RCC 7860 (cell line): ENCODE results near the gene OR2AT4.
A peak's percentile ranks its signal among the peaks of the same experiment; 100 is the strongest.
"Not testable (repeated sequence)": the region's sequence is repeated elsewhere in the genome, so short reads cannot be mapped to it uniquely, and the experiment has no call there.

Experiments used
- DNase-seq: peaks from one replicate; pipeline ENCODE4 v3.0.0-alpha.2; 2015; ENCODE audit warnings: low spot score
- FAIRE-seq: peaks from 2 replicates; lab custom pipeline; 2012; peaks lifted over from hg19 to GRCh38; lab: Jason Lieb, UNC

OR2AT4 gene

DNA sequence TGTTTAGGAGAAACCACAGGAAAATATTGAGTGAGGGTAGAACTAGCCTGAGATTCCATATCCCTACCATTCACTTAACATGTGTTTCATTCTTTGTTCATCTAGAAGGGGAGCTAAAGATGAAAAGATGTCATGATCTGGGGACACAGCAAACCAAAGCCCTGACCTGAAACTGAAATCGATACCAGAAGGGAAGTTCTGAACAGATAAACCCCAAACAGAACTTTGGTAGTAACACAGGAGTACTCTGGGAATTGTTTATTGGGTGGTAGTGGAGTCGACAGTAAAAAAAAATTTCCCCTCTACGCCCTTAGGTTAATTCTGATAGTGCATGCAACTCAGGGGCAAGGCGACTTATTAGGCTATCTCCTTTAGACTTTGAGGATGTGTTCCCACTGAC is 27.2 kb downstream of the OR2AT4 start:
- no peak for FAIRE-seq
- no peak for DNase-seq

DNA sequence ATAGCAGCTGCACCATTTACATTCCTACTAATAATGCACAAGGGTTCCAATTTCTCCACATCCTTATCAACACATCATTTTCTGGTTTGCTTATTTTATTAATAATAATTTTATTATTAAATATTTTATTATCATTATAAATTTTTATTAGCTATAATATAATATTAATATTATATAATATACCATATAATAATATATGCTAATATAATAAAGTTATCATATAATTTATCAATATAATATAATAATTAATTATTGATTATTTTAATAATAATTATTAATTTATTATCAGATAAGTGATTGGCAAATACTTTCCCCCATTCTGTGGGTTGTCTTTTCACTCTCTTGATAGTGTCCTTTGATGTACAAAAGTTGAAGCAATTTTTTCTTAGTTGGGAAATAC is 27.7 kb downstream of the OR2AT4 start:
- peak; percentile 84 for FAIRE-seq
- no peak for DNase-seq

GRCh38 chr11:75068559-75068958 is 28.1 kb downstream of the OR2AT4 start:
- FAIRE-seq (no peak), DNase-seq (no peak)

DNA sequence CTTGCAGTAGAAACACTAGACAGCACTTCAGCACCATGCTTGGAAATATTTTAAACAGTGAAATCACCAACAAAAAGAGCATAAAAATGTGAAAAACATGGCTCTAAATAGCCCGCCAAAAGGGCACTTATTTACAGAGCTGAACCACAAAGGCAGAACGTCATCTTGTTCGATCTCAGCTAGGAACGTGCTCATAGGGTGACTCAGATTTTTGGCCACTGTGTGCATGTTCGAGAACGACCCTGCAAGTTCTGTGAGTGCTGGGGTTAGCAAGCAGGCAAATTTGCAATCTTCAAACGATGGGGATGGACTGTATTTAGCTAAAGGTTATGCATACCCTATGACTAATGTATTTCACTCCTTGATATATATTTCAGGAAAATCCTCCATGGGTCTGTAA is 30.6 kb downstream of the OR2AT4 start:
- DNase-seq, result no peak
- FAIRE-seq, result no peak

GRCh38 chr11:75063741-75064314 is 32.8 kb downstream of the OR2AT4 start:
- FAIRE-seq (no peak), DNase-seq (no peak)

GRCh38 chr11:75059299-75059698 is 37.4 kb downstream of the OR2AT4 start:
- no peak for DNase-seq

GRCh38 chr11:75056814-75057213 is 39.9 kb downstream of the OR2AT4 start:
- DNase-seq, result no peak
- no peak for FAIRE-seq

More at GRCh38 chr11:75059299-75059698, 37.4 kb downstream of the OR2AT4 start:
- FAIRE-seq, result no peak

- FAIRE-seq (no peak), DNase-seq (no peak)
Observed at GRCh38 chr11:75055511-75055910, 41.2 kb downstream of the OR2AT4 start.

DNA sequence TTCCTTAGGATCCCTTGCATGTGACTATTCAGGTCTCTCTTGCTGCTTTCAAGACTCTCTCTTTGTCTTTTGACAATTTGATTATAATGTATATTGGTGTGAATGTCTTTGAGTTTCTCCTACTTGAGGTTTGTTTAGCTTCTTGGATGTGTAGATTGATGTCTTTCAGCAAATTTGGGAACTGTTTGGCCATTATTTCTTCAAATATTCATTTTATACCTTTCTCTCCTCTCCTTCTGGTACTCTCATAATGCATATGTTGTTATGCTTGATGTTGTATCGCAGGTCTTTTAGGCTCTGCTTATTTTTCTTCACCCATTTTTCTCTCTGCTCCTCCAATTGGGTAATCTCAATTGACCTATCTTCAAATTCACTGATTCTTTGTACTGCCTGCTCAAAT is 44.2 kb downstream of the OR2AT4 start:
- no peak for DNase-seq
- no peak for FAIRE-seq

GRCh38 chr11:75051043-75051442 is 45.6 kb downstream of the OR2AT4 start:
- peak; percentile 26 for DNase-seq
- no peak for FAIRE-seq

- no peak for FAIRE-seq
- no peak for DNase-seq
Observed at GRCh38 chr11:75050516-75050915, 46.2 kb downstream of the OR2AT4 start.

DNA sequence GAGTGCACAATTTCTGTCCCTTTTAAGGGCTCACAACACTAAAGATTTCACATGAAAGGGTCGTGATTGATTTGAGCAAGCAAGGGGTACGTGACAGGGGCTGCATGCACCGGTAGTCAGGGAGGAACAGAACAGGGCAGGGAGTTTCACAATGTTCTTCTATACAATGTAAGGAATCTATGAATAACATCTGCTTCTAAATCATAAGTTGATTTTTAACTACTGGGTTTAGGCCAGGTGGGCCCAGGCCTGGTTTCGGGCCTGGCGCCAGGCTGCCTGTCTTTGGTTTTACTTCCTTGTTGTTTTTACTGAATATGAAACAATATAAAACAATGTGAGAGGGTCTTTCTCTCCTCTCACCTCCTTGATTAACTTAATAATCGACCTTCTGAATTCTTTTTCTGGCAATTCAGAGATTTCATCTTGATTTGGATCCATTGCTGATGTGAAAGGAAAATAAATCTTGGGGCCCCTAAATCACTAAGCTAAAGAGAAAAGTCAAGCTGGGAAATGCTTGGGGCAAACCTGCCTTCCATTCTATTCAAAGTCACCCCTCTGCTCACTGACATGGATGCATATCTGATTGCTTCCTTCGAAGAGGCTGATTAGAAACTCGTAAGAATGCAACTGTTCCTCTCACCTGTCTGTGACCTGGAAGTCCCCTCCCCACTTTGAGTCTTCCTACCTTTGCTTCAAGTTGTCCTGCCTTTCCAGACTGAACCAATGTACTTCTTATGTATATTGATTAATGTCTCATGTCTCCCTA is 47.0 kb downstream of the OR2AT4 start:
- FAIRE-seq, result peak; percentile 85
- DNase-seq, result not testable (repeated sequence)

GRCh38 chr11:75047191-75047590 is 49.5 kb downstream of the OR2AT4 start:
- DNase-seq (no peak), FAIRE-seq (no peak)

GRCh38 chr11:75046668-75047067 is 50.0 kb downstream of the OR2AT4 start:
- not testable (repeated sequence) for FAIRE-seq, DNase-seq

GRCh38 chr11:75044381-75045170 is 52.1 kb downstream of the OR2AT4 start:
- not testable (repeated sequence) for DNase-seq, FAIRE-seq

- DNase-seq, FAIRE-seq: not testable (repeated sequence)
Observed at GRCh38 chr11:75041821-75042220, 54.9 kb downstream of the OR2AT4 start.

GRCh38 chr11:75041263-75041662 is 55.4 kb downstream of the OR2AT4 start:
- FAIRE-seq (no peak), DNase-seq (no peak)

GRCh38 chr11:75040167-75040770 is 56.4 kb downstream of the OR2AT4 start:
- DNase-seq (no peak), FAIRE-seq (no peak)

DNA sequence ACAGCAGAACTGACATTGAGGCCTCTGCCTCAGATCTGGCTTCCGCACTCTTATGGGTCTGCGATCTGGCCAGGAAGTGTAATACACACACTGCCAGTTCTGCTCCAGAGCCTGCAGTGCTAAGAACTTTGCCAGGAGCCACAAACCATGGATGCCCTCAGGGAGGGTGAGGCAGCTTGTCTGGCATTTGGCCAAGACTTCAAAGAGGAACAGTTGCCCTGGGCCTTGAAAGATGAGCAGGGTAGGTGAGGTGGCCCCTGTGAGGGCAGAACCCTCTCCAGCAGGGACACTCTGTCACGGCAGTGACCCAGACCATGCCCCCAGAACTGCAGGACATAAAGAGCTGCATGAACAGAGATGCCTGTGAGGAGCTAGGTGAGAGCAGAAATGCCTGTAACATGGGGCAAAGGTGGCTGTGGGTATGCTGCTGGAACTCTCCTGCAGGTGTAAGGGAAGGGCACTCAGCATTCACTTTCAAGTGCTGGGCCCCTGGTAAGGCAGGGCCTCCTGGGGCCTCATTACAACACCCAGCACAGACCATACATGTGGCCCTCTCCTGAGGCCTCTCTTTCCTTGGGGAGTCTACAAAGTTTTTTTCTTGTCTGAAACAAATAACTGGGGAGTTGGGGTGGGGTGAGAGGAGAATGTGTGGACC is 60.6 kb downstream of the OR2AT4 start:
- DNase-seq, result peak; percentile 55
- FAIRE-seq, result peak; percentile 35

DNA sequence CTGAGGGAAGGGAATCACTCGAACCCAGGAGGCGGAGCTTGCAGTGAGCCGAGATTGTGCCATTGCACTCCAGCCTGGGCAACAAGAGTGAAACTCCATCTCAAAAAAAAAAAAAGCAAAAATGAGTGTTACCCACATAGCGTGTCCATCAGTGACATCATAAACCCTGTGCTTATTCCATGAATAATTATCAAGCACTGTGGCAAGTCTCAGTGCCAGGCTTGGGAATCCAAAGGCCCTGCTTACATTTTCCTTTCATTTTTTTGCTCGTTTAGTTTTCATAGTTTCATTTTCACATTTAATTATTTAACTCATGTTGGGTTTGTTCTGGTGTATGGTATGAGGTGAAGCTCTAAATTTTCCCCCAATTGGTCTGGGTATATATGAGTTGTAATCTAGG is 61.4 kb downstream of the OR2AT4 start:
- FAIRE-seq (no peak), DNase-seq (no peak)

- FAIRE-seq (no peak), DNase-seq (no peak)
Observed at GRCh38 chr11:75033916-75034315, 62.8 kb downstream of the OR2AT4 start.
